Fibroblast of lung (primary cell): ENCODE data around the gene KIF18A.

Experiments
- EZH2 ChIP-seq: IDR thresholded peaks from 2 replicates; pipeline ENCODE4 v1.5.1; 2012; ENCODE audit warnings: low read length, control low read depth, mild to moderate bottlenecking; ENCODE audit errors: missing control alignments
- TF ChIP-seq, protein P1 (sequence below), 2 donors: IDR thresholded peaks in 1 of 2; conservative IDR thresholded peaks in 1 of 2; 1 replicate in 1 of 2; 2 replicates in 1 of 2; pipeline ENCODE4 v1.5.1; 2011 to 2012; ENCODE audit warnings: low read length in 2 of 2, control low read depth in 1 of 2, inconsistent platforms in 1 of 2, low read depth in 1 of 2, mild to moderate bottlenecking in 1 of 2

DNA sequence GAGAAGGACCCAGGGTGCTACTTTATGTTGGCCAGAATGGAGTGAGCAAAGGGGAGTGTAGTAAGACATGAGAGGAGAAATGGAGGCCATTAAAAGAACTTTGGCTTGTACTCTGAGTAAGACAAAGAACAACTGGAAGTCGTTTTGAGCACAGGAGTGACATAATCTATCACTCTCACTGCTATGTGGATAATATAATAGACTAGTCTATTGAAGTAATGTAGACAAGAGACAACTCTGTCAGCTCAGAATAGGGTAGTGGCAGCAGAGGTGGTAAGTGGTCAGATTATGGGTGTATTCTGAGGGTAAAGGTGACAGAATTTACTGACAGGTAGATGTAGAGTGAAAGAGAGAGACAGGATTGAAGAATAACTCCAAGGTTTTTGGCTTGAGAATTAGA, 8.2 kb downstream of the KIF18A start:
- TF ChIP-seq, protein P1, sequence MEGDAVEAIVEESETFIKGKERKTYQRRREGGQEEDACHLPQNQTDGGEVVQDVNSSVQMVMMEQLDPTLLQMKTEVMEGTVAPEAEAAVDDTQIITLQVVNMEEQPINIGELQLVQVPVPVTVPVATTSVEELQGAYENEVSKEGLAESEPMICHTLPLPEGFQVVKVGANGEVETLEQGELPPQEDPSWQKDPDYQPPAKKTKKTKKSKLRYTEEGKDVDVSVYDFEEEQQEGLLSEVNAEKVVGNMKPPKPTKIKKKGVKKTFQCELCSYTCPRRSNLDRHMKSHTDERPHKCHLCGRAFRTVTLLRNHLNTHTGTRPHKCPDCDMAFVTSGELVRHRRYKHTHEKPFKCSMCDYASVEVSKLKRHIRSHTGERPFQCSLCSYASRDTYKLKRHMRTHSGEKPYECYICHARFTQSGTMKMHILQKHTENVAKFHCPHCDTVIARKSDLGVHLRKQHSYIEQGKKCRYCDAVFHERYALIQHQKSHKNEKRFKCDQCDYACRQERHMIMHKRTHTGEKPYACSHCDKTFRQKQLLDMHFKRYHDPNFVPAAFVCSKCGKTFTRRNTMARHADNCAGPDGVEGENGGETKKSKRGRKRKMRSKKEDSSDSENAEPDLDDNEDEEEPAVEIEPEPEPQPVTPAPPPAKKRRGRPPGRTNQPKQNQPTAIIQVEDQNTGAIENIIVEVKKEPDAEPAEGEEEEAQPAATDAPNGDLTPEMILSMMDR (conservative IDR thresholded peaks at IDR 0.05 in 1 of 2, IDR thresholded peaks at IDR 0.05 in 1 of 2; ENCODE audit: low read depth in 1 of 2, low read length in 2 of 2): no peak
- TF ChIP-seq EZH2: no peak
